ENCODE data around the gene ARPC5. TPM values are rescaled to one million over a fixed set of nuclear protein-coding genes. Genes with fewer than 3 reads are reported as not detected.

ARPC5 gene
- total RNA-seq, 3 donors from 2014 or later: 101 to 158 (median 123) TPM

DNA sequence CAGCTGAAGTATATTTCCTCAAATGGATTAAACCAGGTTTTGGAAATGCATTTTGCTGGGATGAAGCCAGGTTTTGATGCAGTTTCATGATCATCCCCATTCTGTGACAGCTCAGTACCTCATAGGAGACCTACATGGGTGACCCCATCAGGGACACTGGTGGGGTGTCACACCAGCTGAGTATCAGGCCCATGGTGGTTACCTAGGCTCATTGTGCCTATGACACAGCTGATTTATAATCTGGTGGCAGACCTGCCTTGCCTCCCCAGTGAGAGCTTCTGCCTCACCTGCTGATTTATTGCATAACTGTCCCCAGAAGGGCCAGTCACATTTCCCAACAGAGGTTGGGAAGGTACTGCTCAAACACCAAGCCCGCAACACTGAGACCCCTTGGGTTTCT, 49.1 kb downstream of the ARPC5 start:
- intact Hi-C loops (cut with DNase I, micrococcal nuclease): no loop called here
- no peak overlapping the region for H3K4me3 ChIP-seq
- ATAC-seq: no peak

DNA sequence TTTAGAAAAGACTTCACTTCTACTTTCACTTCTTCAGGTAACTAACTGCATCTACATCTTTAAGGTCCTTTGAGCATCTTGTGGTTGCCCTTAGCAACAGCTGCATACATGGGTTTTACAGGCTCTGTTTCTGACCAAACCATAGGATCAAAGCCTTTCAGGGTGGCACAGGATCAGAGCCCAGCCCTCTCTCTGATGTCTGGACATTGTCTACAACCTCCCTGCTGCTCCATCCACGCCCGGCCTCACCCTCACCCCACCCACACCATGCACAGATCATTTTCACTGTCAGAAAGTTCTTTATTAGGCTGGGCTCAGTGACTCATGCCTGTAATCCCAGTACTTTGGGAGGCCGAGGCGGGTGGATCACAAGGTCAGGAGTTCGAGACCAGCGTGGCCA, 50.5 kb downstream of the ARPC5 start:
- Histone ChIP-seq H3K36me3 (ENCODE audit: low read depth) (no peaks in the 10 kb centered on the region), H3K4me3 (no peak overlapping the region), H3K4me1 (ENCODE audit: low read depth) (peaks cover 9% of the 10 kb centered on the region), H3K9me3 (no peaks in the 10 kb centered on the region)
- ATAC-seq (peak; percentile 74), DNase-seq (peak in 1 of 3 donors; percentile 25)
- TF ChIP-seq, protein P1, sequence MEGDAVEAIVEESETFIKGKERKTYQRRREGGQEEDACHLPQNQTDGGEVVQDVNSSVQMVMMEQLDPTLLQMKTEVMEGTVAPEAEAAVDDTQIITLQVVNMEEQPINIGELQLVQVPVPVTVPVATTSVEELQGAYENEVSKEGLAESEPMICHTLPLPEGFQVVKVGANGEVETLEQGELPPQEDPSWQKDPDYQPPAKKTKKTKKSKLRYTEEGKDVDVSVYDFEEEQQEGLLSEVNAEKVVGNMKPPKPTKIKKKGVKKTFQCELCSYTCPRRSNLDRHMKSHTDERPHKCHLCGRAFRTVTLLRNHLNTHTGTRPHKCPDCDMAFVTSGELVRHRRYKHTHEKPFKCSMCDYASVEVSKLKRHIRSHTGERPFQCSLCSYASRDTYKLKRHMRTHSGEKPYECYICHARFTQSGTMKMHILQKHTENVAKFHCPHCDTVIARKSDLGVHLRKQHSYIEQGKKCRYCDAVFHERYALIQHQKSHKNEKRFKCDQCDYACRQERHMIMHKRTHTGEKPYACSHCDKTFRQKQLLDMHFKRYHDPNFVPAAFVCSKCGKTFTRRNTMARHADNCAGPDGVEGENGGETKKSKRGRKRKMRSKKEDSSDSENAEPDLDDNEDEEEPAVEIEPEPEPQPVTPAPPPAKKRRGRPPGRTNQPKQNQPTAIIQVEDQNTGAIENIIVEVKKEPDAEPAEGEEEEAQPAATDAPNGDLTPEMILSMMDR (IDR thresholded peaks at IDR 0.05): no peak
- intact Hi-C loops (cut with DNase I, micrococcal nuclease): no loop called here

More for the DNA sequence above, 49.1 kb downstream of the ARPC5 start:
- H3K9me3 ChIP-seq: no peaks in the 10 kb centered on the region
- DNase-seq: no peak
- TF ChIP-seq, protein P1 (IDR thresholded peaks at IDR 0.05): no peak
- H3K36me3 ChIP-seq (ENCODE audit: low read depth): no peaks in the 10 kb centered on the region
- peaks cover 9% of the 10 kb centered on the region for H3K4me1 ChIP-seq (ENCODE audit: low read depth)

GRCh38 chr1:183584147-183584546, 51.4 kb downstream of the ARPC5 start:
- intact Hi-C loops (cut with DNase I, micrococcal nuclease): no loop called here
- TF ChIP-seq, protein P1 (IDR thresholded peaks at IDR 0.05): no peak
- H3K4me3 ChIP-seq: no peak overlapping the region
- ATAC-seq: no peak
- H3K36me3 ChIP-seq (ENCODE audit: low read depth): no peaks in the 10 kb centered on the region
- H3K4me1 ChIP-seq (ENCODE audit: low read depth): peaks cover 5% of the 10 kb centered on the region
- no peak for DNase-seq
- H3K9me3 ChIP-seq: no peaks in the 10 kb centered on the region

DNA sequence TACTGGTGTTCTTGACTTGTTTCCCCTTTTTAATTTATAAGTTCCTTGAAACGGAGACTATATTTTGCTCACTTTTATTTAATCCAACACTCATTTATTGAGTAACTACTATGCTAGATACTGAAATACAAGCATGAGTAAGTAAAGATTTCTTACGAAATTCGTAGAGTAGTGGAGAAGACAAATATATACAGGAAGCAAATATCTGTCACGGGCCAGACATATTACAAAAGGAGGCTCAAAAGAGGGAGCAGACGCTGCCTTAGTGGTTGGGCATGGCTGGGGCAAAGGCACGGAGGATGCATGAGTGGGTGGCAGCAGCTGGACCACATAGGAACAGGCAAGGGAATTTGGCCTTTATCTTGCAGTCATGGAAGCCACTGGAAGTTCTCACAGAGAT, 52.1 kb downstream of the ARPC5 start:
- Histone ChIP-seq H3K9me3 (no peaks in the 10 kb centered on the region), H3K36me3 (ENCODE audit: low read depth) (no peaks in the 10 kb centered on the region), H3K4me3 (no peak overlapping the region), H3K4me1 (ENCODE audit: low read depth) (no peaks in the 10 kb centered on the region)
- TF ChIP-seq, protein P1 (IDR thresholded peaks at IDR 0.05): no peak
- no peak for DNase-seq
- intact Hi-C loops (cut with DNase I, micrococcal nuclease): no loop called here
- ATAC-seq: no peak

GRCh38 chr1:183582021-183582713, 53.4 kb downstream of the ARPC5 start:
- no peak overlapping the region for H3K4me3 ChIP-seq
- no peak for DNase-seq
- no peaks in the 10 kb centered on the region for H3K4me1 ChIP-seq (ENCODE audit: low read depth)
- TF ChIP-seq, protein P1 (IDR thresholded peaks at IDR 0.05): no peak
- ATAC-seq: no peak
- H3K36me3 ChIP-seq (ENCODE audit: low read depth): no peaks in the 10 kb centered on the region
- intact Hi-C loops (cut with DNase I, micrococcal nuclease): no loop called here
- H3K9me3 ChIP-seq: no peaks in the 10 kb centered on the region
